Germinal center (tissue), 1 donor: ENCODE measurements around the gene HSD17B1.
"Not testable (repeated sequence)": the region's sequence is repeated elsewhere in the genome, so short reads cannot be mapped to it uniquely, and the experiment has no call there.

Experiments
- DNase-seq: peaks from one replicate; pipeline ENCODE4 v3.0.0; 2012; ENCODE audit warnings: mixed read lengths, low spot score

The HSD17B1 gene

DNA sequence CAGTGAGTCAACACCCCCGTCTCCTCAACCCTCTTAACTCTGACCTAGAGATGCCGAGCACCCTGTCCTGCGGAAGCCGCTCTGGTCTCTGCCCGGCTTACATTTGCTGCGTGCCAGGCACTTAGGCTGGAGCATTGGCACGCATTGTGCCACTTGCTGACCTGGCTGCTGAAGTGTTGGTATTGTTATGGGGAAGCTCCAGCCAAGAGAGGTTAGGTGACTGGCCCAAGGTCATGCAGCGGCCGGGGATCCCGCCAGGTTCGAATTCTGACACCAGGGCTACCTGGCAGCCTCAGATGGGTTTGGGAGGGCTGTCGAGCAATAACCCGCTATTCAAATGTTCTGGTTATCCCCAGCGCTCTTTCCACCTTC, 5.0 kb upstream of the HSD17B1 start:
- DNase-seq, result no peak

DNA sequence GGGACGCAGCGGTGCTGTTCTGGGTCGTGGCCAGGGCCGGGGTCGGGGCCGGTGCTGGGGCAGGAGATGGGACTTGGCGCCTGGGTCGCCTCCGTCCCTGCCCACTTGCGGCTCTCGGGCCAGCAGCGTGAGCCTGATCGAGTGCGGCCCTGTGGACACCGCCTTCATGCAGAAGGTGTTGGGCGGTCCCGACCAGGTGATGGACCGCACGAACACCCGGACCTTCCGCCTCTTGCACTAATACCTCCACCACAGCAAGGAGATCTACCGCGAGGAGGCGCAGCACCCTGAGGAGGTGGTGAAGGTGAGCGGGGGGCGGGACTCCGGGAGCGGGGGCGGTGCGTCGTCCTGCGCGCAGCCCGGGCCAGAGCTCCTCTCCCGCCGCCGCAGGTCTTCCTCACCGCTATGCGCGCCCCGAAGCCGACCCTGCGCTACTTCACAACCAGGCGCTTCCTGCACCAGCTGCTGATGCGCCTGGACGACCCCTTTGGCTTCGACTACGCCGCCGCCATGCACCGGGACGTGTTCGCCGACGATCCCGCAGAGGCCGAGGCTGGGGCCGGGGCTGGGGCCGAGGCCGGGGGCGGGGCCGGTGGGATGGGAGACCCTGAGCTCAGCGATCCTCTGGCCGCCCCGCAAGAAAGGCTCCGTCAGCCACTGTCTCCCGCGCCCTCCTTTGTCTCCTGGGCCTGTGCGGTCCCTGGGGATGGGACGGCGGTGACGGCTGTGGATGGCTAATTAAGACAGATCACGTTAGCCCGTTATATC, 4.5 kb upstream of the HSD17B1 start:
- peak; percentile 91 for DNase-seq

DNA sequence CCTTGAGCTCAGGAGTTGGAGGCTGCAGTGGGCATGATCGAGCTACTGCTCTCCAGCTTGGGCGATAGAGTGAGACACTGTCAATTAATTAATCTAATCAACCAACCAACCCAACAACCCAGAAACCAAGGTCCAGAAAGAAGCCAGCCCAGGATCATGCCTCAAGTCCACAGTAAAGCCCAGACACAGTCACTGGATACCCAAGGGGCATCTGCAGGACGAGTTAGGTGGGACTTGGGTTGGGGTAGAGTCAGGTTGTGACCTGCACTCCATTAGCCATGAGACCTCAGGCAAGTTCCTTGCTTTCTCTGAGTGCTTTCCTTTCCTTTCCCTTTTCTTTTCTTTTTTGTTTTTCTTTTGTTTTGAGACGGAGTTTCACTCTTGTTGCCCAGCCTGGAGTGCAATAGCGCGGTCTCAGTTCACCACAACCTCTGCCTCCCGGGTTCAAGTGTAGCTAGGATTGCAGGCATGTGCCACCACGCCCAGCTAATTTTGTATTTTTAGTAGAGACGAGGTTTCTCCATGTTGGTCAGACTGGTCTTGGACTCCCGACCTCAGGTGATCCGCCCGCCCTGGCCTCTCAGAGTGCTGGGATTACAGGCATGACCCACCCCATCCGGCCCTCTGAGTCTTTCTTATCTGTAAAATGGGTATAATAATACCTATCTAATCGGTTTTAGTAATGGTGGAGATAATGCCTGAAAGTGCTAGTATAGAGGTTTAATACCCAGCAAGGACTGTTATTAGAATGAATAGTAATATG, 3.5 kb upstream of the HSD17B1 start:
- no peak for DNase-seq

DNA sequence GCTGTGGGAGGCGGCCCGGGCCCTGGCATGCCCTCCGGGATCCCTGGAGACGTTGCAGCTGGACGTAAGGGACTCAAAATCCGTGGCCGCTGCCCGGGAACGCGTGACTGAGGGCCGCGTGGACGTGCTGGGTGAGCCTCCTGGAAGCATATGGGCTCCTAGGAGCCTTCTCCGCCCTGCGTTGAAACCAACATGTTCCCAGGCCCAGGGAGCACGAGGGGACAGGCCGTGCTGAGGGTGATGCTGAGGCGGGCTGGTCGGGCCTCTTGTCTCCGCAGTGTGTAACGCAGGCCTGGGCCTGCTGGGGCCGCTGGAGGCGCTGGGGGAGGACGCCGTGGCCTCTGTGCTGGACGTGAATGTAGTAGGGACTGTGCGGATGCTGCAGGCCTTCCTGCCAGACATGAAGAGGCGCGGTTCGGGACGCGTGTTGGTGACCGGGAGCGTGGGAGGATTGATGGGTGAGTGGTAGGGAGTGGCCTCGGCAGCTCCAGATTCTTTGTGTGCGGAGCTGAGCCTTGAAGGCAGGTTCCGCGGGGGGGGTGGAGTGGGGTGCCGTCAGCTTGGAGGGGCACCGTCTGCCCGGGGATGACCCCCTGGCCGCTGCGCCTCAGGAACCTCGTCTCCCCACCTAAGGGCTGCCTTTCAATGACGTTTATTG, 567 bp downstream of the HSD17B1 start:
- no peak for DNase-seq

GRCh38 chr17:42553866-42554249, 1.1 kb downstream of the HSD17B1 start:
- DNase-seq, result no peak

DNA sequence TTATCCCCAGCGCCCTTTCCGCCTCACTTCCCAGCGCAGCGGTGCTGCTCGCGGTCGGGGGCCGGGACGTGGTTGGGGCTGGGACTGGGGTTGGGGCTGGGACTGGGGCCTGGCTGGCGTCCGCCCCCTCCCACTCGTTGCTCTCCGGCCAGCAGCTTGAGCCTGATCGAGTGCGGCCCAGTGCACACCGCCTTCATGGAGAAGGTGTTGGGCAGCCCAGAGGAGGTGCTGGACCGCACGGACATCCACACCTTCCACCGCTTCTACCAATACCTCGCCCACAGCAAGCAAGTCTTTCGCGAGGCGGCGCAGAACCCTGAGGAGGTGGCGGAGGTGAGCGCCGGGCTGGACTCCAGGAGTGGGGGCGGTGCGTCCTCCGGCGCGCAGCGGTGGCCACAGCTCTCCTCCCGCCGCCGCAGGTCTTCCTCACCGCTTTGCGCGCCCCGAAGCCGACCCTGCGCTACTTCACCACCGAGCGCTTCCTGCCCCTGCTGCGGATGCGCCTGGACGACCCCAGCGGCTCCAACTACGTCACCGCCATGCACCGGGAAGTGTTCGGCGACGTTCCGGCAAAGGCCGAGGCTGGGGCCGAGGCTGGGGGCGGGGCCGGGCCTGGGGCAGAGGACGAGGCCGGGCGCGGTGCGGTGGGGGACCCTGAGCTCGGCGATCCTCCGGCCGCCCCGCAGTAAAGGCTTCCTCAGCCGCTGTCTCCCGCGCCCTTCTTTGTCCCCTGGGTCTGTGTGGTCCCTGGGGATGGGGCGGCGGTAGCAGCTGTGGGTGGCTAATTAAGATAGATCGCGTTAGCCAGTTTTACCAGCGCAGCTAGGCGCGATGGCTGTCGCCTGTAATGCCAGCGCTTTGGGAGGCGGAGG, 1.8 kb downstream of the HSD17B1 start:
- peak; percentile 87 for DNase-seq

- no peak for DNase-seq
These were observed 2.4 kb downstream of the HSD17B1 start for GRCh38 chr17:42555122-42555622.

DNA sequence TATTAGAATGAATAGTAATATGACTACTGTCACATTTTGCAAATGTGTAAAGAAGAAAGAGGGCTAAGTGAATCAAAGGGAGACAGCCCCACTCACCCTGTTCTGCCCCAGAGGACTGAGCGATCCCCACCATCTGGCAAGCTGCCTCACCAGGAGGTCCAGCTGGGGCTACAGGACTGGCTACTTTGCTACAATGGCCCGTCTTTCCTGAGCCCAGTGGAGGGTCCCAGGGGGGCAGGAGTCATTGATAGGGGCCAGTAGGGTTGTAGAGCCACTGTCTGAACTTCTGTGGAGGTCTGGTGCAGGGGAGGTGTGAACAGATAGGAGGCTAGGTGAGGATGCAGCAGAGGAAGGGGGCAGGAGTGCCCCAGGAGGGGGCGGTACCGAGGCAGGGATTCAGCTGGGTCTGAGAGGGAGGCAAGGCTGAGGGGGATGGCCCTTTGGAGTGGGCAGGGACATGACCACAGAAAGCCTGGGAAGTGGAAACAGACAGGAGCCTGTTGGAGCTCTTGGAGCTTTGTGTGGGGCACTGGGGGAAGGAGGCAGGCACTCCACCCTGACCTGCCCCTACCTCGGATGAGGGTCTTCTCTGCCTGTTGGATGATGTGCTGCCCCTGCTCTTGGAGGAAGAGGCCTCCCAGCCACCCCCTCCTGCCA, 3.4 kb downstream of the HSD17B1 start:
- DNase-seq, result not testable (repeated sequence)

DNA sequence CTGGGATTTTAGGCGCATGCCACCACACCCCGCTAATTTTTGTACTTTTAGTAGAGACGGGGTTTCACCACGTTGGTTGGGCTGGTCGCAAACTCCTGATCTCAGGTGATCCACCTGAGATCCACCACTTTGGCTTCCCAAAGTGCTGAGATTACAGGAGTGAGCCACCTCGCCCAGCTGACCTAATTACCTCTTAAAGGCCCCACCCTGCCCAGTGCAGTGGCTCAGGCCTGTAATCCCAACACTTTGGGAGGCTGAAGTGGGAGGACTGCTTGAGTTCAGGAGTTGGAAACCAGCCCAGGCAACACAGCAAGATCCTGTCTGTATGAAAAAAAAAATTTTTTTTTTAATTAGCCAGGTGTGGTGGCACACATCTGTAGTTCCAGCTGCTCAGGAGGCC, 6.4 kb downstream of the HSD17B1 start:
- no peak for DNase-seq

DNA sequence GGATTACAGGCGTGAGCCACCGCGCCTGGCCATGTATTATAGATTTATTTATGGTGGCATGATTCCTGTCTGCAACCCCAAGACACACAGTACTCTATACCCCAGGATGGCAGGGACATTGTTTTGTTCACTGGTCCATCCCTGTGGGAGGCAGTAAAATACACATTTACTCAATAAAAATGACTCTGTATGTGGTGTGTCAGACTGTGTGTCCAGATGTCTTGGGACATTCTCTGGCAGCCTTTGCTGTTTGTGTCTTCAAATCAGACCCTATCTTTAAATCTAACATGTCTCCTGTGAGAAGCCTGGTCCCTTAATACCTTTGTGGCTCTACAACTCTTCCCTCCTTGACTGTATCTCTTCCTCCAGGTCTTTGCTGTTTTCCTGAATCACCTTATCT, 7.5 kb downstream of the HSD17B1 start:
- DNase-seq, result no peak

DNA sequence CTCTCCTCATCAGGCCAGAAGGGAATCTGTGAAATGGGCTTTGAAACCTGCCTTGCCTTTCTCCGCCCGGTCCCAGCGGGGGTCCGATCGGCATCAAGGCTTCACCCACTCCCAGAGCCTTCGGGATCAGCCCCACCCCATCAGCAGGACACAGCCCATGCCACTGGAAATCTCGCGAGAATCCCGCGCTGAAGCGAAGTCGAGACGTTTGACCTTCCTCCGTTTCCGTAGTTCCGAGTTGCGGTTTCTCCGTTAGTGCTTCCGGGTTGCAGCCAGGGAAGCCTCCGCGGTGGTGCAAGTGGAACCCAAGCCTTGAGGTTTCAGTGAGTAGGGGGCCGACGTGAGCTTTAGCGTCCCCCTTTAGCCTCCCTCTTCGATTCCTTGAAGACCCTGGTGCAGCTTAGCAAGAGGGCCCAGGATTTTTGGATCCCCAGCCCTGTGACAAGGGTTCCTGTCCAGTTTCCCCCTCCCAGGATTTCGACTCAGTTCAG, 9.2 kb downstream of the HSD17B1 start, which contains the start of gene COASY:
COASY (plus strand) TSS at position 252 of the 491 bp plus-strand sequence. CDS start 475 bp downstream, outside the sequence.
- DNase-seq, result peak; percentile 91

DNA sequence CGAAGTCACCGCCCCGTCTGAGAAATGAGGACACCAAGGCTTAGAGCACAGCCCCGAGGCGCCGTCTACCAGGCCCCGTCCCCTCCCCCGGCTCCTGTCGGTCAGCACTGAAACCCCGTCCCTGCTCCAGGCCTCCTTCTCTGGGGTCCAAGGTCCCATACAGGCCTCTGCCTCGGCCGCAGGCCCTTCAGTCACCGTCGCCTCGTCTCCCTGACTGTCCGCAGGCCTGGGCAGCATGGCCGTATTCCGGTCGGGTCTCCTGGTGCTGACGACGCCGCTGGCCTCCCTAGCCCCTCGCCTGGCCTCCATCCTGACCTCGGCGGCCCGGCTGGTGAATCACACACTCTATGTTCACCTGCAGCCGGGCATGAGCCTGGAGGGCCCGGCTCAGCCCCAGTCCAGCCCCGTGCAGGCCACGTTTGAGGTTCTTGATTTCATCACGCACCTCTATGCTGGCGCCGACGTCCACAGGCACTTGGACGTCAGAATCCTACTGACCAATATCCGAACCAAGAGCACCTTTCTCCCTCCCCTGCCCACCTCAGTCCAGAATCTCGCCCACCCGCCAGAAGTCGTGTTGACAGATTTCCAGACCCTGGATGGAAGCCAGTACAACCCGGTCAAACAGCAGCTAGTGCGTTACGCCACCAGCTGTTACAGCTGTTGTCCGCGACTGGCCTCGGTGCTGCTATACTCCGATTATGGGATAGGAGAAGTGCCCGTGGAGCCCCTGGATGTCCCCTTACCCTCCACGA, 9.8 kb downstream of the HSD17B1 start:
- peak; percentile 28 for DNase-seq

DNA sequence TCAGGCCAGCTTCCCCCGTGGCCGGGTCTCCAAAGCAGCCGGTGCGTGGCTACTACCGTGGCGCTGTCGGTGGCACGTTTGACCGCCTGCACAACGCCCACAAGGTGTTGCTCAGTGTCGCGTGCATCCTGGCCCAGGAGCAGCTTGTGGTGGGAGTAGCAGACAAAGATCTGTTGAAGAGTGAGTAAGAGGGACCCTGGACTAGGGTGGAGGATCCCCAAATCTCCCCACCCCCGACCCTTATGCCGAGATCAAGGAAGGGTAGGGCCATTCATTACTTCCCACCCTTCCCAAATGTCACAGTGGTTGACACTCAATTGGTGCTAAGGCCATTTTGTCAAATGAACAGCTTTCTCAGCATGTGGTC, 10.4 kb downstream of the HSD17B1 start:
- DNase-seq, result no peak

- DNase-seq, result no peak
These were observed 10.8 kb downstream of the HSD17B1 start for GRCh38 chr17:42563543-42563942.

DNA sequence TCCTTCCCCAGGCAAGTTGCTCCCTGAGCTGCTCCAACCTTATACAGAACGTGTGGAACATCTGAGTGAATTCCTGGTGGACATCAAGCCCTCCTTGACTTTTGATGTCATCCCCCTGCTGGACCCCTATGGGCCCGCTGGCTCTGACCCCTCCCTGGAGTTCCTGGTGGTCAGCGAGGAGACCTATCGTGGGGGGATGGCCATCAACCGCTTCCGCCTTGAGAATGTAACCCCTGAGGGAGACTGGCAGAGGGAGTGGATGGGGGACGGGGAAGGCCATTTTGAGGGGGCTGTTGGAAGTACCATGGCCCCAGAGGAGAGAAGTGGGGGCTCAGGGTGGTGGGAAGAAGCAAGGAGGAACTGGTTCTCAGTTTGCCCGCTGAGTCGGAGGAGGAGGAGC, 11.2 kb downstream of the HSD17B1 start:
- no peak for DNase-seq

GRCh38 chr17:42564815-42565522, 12.2 kb downstream of the HSD17B1 start:
- DNase-seq, result no peak

DNA sequence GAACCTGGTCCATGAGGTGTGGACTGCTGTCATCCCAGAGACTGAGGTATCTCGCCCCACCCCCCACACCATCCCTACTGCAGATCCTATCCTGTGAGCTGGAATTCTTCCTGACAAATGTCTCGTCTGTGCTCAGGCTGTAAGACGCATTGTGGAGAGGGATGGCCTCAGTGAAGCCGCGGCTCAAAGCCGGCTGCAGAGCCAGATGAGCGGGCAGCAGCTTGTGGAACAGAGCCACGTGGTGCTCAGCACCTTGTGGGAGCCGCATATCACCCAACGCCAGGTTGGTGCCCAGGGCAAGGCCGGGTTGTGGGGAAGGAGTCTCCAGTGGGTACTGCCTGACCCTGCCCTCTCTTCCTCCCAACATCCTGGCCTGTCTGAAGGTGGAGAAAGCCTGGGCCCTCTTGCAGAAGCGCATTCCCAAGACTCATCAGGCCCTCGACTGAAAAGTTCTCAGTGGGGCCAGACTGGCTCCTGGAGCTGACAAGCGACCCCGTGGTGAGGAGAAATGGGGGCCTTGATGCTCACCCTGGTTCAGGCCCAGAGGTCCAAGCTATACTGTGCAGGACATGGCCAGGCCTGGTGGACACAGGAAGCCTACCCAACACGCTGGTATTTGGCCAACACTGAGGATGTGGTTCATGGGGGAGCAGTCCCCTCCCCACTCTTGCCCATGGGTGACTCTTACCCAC, 12.9 kb downstream of the HSD17B1 start:
- no peak for DNase-seq

- no peak for DNase-seq
These were observed 13.6 kb downstream of the HSD17B1 start for GRCh38 chr17:42566215-42566882.
